Stimulated activated CD4-positive, alpha-beta T cell treated with anti-CD3 and anti-CD28 coated beads, Interleukin-4, amount 100 ng/mL, for 4 hours (primary cell): Measurements from ENCODE around the gene DMRTB1.

Experiments
- DNase-seq, 2 experiments: peaks; one replicate each; pipeline ENCODE4 v3.0.0-alpha.2; 2020

Gene DMRTB1

DNA sequence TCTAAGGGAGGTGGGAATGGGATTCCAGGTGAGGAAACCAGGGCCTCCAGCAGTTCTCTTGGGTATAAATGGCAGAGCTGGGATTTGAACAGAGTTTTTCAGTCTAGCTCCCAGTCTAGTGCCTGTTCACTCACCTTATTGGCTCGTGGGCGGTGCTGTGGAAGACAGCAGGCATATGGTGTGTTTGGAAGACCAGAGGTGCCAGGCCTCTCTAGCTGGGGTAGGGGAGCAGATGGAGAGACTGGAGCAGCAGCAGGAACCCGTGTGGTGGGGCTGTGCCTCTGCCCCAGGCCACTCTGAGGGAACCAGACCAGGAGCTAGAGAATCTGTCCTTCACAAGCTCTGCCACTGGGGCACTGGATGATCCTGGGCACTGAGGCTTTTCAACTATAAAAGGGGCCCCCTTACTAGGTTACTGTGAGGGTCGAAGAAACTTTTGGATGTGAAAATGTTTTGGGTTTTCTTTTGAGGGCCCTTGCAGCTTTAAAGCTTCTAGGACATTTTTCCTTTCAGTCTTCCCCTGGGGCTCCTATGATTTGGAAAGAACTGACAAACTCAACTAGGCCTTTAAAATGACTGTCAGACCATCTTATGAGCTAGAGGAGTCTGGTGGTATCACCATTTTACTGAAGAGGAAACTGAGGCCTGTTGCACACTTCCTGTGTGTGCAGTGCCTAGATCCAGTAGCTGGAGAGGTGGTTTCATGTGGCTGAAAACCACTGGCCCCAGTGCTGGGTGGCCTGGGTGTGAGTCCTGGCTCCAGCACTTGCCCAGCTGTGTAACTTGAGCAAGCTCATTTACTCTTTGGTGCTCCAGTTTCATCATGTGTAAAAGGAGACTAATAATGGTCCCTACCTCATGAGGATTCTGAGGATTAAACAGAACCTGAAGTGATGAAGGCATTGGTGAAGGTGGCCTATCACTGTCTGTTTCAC is 6.1 kb downstream of the DMRTB1 start:
- no peak for DNase-seq

DNA sequence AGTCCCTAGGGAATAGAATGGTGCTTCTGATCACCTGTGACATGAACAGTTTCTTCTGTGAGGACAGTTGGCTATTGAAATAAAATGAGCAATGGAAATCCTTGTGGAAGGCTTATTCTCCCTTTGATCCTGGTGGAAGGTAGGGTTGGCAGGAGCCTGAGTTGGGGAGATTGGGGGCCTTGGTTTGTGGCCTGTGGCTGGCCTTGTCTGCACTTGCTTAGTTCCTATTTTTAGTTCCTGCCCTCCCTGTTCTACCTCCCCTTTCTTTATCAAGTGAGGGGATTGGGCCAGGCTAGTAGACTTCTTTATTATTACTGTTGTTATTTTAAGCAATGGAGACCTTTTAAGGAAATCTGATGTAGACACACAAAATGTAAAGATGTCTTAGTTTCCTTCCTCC is 8.2 kb downstream of the DMRTB1 start:
- DNase-seq = no peak

DNA sequence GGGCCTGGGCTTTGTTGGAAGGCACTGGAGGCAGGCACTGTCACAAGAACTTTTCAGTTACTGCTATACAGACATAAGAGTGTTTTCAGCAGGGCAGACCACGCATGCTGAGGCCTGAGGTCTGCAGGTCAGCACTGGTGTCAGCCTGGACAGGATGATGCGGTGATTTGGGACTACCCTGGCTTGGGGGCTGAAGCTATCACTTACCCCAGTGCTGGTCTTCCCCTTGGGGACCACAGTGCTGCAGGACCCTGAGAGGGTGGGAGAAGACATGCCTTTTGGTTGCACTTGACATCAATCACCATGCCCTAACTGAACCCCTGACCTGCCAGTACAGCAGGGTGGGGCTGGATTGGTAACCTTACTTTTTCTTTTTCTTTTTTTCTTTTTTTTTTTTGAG is 9.2 kb downstream of the DMRTB1 start:
- no peak for DNase-seq

DNA sequence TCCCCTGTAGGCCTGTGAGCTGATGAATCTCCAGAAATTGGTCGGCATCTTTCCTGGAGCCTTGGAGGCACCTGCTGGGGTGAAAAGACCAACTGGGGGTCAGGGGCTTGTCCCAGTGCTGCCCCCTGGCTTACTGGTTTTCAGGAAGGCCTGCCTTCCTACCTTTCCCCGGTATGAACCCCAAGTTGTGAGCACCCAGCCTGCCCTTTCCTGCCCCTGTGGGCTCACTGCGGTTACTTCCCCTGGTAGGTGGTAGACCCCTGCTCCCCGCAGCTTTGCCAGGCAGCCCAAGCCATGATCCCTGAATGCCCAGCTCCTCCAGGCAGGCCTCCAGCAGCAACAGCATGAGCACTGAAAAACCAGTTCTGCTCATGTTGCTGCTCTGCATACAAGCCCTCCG is 10.2 kb downstream of the DMRTB1 start:
- DNase-seq = no peak

DNA sequence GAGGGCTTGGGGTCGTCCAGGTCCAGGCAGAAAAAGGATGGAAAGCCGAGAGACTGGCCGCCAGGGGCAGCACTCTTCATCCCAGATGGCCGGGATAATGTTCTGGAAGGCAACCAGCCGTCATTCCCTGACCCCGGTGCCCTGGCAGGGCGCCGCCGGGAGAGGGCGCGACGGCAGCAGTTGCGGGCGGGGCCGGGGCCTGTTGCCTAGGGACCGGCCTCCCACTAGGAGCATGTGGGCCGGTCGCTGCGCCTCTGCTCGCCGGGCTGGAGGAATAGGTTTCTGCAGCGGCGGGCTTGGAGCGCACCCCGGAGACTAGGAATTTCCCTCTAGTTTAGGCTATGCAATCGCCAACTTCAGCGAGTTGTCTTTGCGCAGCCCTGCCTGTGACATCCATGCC is 11.0 kb downstream of the DMRTB1 start:
- no peak for DNase-seq

DNA sequence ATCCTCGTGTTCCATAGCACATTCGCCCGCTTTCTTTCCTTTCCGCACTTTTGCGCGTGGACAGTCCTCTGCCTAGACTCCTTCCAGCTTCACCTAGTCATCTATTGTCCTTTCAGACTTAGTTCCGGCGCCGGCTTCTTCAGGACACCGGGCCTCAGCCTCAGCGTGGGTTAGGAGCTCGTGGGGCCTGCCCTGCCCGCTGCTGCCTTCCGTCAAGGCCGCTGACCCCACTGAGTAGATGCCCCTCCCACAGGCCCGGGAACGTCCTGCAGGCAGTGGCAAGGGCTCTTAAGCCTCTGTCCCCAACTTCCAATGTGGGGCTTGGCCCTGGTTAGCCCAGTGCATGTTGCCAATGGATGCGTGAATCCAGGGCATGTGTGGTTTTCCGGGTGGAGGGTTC is 11.4 kb downstream of the DMRTB1 start:
- no peak for DNase-seq

DNA sequence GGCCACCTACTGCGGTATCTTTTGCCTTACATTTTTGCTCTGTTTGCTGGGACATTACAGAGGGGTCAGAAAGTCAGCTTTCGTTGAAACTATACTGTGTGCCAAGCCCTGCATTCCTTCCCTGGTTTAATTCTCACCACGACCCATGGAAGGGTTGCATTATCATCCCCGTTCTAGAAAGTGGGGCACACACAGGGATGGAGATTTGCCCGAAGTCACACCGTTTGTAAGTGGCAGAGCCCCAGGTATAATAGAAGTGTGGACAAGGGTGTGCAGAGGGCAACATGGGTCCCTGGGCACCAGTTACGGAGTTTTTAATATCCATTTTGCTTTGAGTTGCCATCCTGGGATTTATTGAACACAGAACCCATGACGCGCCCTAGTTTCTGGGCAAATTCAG is 11.8 kb downstream of the DMRTB1 start:
- no peak for DNase-seq

DNA sequence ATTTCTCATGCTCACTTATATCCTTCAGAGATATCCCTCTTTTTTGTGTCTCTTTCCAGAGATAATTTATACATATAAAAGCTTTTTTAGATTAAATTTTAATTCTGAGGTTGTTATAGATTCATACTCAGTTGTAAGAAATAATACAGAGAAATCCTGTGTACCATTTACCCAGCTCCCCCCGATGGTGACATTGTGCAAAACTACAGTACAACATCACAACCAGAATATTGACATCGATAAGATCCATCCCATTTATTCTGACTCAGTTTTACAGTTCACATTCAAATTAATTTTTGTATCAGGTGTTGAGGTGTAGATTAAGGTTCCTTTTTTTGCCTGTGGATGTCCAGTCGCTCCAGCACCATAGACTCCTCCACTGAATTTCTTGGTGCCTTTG is 14.3 kb downstream of the DMRTB1 start:
- DNase-seq = no peak

DNA sequence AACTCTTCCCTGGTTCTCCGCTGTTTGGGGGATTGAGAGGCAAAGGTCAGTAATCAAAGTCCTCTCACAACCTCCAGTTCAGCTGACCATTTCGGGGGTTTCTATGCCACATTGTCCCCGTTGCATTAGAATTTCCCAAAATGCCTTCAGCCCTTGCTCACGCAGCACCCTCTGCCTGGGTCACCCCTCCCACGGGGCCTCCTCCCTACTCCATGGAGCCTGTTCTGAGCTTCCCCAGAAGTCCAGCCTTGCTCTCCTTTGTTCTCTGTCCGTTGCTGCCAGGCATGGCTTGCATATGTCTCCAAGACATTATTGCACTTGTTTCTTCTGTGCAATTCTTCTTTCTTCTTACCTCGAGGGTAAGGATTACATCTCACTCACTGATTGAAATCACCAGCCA is 16.5 kb downstream of the DMRTB1 start:
- DNase-seq = no peak

DNA sequence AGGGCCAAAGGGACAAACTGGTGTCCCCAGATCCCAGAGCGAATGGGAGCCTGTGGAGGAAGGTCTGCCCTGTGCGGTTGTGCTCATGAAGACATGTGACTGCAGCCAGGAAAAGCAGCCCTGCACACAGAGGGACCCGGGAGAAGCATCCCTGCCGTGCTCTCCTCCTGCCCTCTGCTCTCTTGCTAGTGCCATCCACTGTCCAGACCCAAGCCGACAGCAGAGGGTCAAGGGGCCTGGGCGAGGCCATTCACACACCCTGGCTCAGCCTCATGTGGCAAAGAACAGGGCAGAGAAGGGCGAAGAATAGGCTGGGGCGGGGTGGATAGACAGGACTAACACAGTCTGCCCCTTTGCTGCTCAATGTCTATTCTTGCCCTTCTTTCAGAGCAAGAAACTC is 17.4 kb downstream of the DMRTB1 start:
- DNase-seq = no peak

DNA sequence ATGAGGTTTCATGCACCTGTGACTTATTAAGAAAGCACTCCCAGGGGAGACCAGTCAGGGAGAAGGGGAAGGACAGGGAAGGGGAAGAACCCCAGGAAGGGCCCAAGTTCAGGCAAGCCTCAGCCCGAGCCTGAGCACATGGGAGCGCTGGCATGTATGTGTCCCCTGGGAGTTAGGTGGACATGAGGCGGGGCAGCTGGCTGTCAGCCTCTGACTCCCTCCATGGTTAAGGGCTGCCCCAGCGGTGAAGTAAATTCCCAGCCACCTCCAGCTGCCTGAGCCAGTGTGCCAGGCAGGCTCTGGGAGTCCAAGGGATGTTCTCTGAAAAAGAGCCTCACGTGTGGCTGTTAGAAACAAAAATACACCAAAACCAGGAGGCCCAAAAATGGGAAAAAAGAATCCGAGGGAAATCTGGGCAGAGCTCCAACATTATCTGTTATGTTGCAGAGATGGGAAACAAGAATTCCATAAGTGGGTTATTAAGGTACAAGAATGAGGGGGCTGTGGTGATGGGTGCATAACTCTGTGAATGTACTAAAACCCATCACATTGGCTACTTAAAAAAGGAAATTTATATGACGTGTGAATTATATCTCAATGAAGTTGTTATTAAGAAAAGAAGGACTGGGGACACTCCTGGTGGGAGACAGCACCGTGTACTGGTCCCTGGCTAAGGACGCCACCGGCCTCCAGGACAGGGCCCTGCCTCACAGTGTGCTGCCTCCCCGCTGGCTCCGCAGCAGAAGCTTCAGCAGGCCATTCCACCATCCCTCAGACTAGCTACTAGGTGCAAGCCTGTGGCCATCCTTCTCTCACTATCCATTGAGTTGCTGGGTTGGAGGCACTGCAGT is 18.7 kb downstream of the DMRTB1 start:
- no peak for DNase-seq

DNA sequence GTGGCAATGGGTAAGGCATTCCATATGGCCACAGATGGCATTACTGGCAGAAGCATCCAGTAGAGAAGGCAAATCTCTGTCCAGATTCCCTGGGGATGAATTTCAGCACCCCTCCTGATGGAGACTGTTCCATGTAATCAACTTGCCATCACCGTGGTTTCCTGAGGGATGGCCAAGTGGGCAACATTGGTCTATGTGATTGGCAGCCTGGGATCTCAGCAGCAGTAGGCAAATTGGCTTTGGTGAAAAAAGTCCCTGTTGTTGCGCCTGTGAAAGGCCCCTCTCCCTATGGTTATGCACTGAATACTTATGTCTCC is 19.3 kb downstream of the DMRTB1 start:
- no peak for DNase-seq

DNA sequence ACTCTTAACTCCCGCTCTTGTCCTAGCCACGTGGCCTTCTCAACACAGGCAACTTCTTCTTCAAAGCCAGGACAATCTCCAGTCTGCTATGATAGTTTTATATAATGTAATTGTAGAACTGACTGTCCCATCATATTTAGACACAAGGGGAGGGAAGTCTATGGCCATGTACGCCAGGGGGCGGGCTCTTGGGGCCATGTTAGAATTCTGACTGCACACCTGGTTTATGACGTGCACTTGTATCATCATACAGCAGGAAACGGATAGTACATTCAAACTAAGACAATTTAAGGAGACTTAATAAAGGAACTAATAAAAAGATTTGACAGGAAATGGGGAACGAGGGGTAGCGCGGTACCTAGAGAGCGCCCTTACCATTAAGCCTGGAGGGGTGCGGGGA is 21.5 kb downstream of the DMRTB1 start:
- no peak for DNase-seq

DNA sequence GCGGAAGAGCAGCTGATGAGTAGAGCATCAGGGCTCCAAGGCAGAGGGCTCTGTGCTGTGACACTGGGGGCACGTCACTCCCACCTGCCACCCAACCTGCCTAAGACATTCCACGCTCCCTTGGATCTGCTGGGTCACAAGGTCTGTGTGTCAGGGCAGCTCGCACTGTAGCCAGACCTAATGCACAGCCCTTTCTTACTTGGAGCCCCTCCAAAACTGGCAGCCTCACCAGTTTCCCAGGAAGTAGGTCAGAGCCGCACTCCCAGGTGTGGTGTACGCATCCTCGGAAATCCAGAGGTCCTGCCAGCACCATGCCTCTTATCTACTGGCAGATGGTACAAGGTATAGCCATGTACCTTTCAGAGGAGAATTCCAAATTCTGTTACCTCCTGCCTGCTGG is 22.3 kb downstream of the DMRTB1 start:
- no peak for DNase-seq

DNA sequence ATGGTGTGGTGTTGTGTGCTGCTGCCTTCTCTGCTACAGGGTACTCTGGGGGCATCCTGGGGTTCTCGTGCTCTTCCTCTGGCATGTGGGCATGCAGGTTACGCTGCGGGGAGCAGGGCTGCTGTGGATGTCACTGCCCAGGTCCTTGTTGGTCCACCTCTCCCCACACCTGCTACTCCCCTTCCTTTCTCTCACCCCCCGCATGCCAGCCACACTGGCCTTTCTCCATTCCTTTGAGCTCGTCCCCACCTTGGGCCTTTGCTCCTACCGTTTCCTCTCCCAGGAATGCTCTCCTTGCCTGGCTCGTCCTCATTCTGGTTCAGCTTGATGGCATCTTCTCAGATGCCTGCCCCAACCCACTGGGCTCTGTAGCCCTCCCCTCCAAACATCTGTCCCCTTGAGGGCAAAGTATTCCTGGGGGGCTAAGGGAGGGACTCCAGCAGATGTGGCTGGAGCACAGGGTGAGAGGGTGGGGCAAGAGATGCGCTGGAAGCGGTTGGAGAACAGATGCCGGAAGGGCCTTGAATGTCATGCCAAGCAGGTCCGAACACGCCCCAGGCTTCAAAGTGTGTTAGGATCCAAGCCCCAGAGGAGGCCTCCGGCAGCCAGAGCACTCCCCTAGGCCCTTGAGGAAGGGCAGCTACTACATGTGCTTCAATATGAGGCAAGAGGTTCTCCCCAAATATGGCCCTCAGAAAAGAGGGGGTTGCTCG is 23.4 kb downstream of the DMRTB1 start:
- no peak for DNase-seq

DNA sequence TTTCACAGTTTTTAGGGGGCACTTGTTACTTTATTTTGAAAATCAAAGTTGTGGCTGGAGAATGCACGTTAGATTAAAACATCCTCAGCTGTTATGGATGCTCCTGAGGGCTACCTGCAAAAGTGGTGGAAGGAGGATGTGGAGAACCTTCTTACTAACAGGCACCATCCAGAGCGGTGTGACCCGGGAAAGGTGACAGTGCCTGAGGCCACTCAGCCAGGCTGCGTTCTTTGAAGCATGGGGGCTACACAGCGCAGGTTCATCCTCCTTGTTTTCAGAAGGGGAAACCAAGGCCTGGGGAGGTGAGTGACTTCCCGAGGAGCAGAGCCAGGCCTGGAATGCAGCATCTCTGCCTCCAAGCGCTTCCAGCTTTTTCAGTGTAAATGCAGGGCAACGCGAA is 24.0 kb downstream of the DMRTB1 start:
- no peak for DNase-seq

DNA sequence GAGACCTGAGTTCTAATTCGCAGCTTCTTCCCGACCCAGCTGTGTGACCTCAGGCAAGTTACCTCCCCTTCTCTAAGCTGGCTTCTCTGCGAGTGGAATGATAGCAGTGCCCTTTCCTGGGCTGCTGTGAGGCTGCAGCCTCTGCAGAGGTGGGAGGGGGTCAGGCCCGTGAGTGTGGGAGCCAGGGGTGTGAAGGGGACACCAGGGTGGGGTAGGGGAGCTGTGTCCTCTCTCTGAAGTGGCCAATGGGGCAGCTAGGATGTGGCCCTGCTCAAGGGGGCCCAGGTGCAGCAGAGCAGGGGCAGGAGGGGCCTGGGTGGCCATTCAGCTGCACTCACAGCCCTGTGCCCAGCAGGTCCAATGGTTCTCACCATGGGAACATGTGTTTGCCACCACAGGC is 24.5 kb downstream of the DMRTB1 start:
- no peak for DNase-seq

DNA sequence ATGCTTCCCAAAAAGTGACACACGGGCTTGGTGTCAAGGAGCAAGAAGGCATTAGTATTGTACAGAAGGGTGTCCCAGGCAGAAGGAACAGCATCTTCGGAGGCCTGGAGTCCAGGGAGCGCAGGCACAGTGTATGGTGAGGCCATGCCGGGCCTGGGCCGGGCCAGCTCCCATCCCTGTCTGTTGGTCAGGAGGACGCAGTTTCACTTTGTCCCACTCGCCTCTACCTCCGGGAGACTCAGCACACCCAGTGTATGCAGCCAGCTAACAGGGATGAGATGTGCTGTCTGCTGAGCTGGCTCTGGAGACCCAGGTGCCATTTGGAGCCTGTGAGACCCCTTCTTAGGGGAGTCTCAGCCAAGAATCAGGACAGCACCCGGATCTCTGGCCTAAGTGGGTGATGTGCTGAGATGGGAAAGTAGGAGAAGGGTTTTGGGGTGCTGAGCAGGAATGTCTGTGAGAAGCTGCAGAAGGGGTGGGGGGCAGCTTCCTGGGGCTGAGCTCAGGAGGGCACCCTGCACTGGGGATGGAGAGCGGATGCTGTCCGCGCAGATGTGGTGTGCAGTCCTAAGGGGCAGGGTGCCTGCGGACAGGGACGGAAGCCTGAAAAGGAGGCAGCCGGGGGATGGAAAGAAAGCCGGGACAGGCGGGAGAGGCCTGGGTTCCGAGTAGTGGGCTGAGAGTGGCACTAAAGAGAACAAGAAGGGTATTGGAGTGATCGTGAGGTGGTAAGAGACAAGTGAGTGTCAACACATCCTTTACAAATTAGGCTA is 25.7 kb downstream of the DMRTB1 start:
- DNase-seq = no peak

DNA sequence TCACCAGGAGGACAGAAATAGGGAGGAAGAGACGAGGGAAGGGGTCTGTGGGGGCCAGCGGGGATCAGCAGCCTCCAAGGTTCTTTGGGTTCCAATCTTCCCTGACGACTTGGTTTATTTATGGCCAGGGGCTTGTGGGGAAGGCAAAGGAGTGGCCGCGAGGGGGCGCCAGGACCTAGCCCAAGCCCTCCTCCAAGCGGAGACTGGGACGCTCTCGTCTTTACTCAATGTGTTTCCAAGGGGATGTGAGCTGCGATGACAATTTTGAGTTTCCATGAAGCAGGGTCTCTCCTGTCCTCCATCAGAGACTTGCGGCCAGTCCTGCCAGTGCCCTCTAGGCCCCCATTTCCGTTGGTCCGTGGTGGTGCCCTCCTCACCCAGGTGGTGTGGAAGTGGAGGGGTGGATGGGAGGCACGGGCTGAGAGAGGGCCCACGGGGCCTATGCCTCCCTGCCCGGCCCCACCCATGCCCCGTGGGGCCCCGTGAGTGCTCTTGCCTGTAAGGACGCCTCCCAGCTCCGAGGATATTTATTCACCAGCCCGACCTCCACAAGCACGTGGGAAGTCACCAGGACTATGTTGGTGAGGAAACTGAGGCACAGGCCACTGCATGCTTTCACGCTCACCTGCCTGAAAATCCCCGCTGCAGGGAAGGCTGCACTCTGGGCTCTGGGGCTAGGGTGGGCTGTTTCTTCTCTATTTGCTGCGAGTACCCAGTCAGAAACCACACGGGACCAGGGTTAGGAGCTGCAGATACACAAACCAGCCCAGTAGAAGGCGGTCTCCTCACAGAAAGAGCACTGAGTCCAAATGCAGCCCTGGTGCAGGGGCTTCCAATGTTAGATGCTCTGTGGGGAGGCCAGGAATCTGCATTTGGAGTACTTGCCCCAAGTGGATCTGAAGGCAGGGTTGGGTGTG is 26.5 kb downstream of the DMRTB1 start:
- DNase-seq = peak; percentile 27 to 64

DNA sequence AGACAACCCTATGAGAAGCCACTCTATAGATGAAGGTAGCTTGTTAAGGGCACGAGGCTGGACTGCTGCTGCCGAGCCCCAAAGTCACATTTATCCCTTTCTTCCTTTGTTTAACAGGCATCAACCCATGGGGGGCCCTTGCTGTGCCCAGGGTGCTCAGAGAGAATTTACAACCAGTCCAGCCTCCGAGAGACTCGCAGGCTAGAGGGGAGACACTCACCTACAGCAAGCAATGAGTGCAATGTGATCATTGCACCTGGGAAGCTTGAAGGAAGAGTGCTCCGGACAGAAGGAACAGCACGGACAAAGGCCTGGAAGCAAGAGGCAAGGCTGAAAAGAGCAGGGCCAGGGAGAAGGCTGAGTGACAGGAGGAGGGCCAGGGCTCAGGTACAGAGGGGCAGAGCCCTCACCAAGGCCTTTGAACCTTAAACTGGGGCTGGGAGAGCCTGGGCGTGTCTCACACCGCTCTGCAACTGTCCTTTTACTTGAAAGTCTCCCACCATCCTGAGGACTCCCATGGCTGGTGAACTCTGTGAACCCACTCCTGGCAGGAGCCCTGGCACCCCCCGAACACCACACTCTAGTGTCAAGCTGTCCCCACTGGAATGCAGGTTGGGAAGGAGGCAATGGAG is 27.3 kb downstream of the DMRTB1 start:
- DNase-seq = no peak

DNA sequence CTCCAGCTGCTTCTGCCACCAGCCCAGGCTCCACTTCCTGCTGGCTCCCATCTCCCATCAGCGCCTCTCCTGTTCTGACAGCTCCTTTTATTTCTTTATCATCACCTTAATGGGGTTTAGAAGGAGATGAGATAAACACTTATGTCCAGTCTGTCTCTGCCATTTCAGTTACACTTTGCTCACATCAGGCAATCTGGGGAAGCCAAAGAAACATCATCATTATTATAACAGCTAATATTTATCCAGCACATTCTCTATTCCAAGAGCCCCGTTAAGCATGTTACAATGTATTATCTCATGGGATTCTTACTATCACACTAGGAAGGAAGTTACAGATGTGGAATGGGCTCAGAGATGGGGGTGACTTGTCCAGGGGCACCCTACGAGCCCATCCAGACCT is 31.2 kb downstream of the DMRTB1 start:
- DNase-seq = no peak
